OCI-LY3 (cell line): ENCODE data around the gene GNB1.

Experiments
- H2AFZ ChIP-seq: fragments of 200-600, 300-600 bp; shearing (Covaris generic); 2 replicates; pipeline ENCODE4 v1.6.0; 2014; ENCODE audit warnings: antibody characterized with exemption, low read depth, low read length
- H3K27ac ChIP-seq: fragments of 200-600, 300-600 bp; sonication (generic); 2 replicates; pipeline ENCODE4 v1.5.1; 2014; ENCODE audit warnings: mild to moderate bottlenecking, low read length, moderate library complexity, mixed read lengths
- H3K27me3 ChIP-seq: fragments of 200-600, 300-600 bp; sonication (generic); 2 replicates; pipeline ENCODE4 v1.6.1; 2014; ENCODE audit warnings: low read depth, low read length, mixed read lengths
- H3K36me3 ChIP-seq: fragments of 200-600, 300-600 bp; sonication (generic); replicated peaks from 2 replicates; pipeline ENCODE3; 2014; ENCODE audit warnings: low read depth, low read length, mixed read lengths
- H3K4me1 ChIP-seq: fragments of 300-600, 200-600 bp; sonication (generic); 2 replicates; pipeline ENCODE4 v1.6.1; 2014; ENCODE audit warnings: low read length, mixed read lengths
- H3K4me2 ChIP-seq: fragments of 200-600, 300-600 bp; sonication (generic); 2 replicates; pipeline ENCODE4 v1.6.1; 2014; ENCODE audit warnings: low read length, mixed read lengths
- H3K4me3 ChIP-seq: fragments of 300-600, 200-600 bp; sonication (generic); 2 replicates; pipeline ENCODE4 v1.5.1; 2014; ENCODE audit warnings: antibody characterized with exemption, mild to moderate bottlenecking, low read length, moderate library complexity
- H3K79me2 ChIP-seq: fragments of 300-600, 200-600 bp; shearing (Covaris generic); 2 replicates; pipeline ENCODE4 v1.6.1; 2014; ENCODE audit warnings: mild to moderate bottlenecking, low read length, mixed read lengths
- H3K9ac ChIP-seq: fragments of 300-600, 200-600 bp; shearing (Covaris generic); 2 replicates; pipeline ENCODE4 v1.6.0; 2014; ENCODE audit warnings: mild to moderate bottlenecking, low read length, moderate library complexity
- H3K9me3 ChIP-seq: fragments of 200-600, 300-600 bp; shearing (Covaris generic); 2 replicates; pipeline ENCODE4 v1.6.1; 2014; ENCODE audit warnings: low read length, mixed read lengths; ENCODE audit not compliant: insufficient read depth
- H4K20me1 ChIP-seq: fragments of 200-600, 300-600 bp; sonication (generic); 2 replicates; pipeline ENCODE4 v1.6.1; 2016; ENCODE audit warnings: low read length, mixed read lengths; ENCODE audit not compliant: insufficient read depth
- EZH2phosphoT487 ChIP-seq: fragments of 200-600 bp; shearing (Covaris generic); IDR thresholded peaks from 2 replicates; pipeline ENCODE4 v1.6.1; 2018; ENCODE audit warnings: antibody characterized with exemption, mixed run types, low read depth
- TF ChIP-seq, protein P1 (sequence below): fragments of 200-600, 300-600 bp; sonication (generic); IDR thresholded peaks from 2 replicates; pipeline ENCODE4 v1.5.1; 2014; ENCODE audit warnings: antibody characterized with exemption, low read length, low read depth

GNB1 gene

GRCh38 chr1:1819762-1820161 lies 71.1 kb downstream of the GNB1 start:
- TF ChIP-seq EZH2phosphoT487, result no peak
- TF ChIP-seq, protein P1, sequence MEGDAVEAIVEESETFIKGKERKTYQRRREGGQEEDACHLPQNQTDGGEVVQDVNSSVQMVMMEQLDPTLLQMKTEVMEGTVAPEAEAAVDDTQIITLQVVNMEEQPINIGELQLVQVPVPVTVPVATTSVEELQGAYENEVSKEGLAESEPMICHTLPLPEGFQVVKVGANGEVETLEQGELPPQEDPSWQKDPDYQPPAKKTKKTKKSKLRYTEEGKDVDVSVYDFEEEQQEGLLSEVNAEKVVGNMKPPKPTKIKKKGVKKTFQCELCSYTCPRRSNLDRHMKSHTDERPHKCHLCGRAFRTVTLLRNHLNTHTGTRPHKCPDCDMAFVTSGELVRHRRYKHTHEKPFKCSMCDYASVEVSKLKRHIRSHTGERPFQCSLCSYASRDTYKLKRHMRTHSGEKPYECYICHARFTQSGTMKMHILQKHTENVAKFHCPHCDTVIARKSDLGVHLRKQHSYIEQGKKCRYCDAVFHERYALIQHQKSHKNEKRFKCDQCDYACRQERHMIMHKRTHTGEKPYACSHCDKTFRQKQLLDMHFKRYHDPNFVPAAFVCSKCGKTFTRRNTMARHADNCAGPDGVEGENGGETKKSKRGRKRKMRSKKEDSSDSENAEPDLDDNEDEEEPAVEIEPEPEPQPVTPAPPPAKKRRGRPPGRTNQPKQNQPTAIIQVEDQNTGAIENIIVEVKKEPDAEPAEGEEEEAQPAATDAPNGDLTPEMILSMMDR, result no peak
- Histone ChIP-seq H4K20me1 (peaks cover 8% of the 10 kb centered on the region; the same call in 1 of the 2 replicates), H3K9me3 (no peaks in the 10 kb centered on the region), H3K27me3 (no peaks in the 10 kb centered on the region), H3K9ac (no peak overlapping the region), H2AFZ (no peak overlapping the region), H3K4me2 (no peak overlapping the region), H3K4me3 (no peak overlapping the region), H3K27ac (no peak overlapping the region), H3K79me2 (peaks cover 58% of the 10 kb centered on the region), H3K36me3 (peaks cover 47% of the 10 kb centered on the region), H3K4me1 (no peaks in the 10 kb centered on the region)

- Histone ChIP-seq H3K9ac (no peak overlapping the region), H3K4me1 (no peaks in the 10 kb centered on the region), H3K27me3 (no peaks in the 10 kb centered on the region), H3K4me2 (no peak overlapping the region), H3K27ac (no peak overlapping the region), H3K9me3 (no peaks in the 10 kb centered on the region), H3K4me3 (no peak overlapping the region), H4K20me1 (peaks cover 5% of the 10 kb centered on the region; the same call in 1 of the 2 replicates), H2AFZ (no peak overlapping the region), H3K36me3 (peaks cover 44% of the 10 kb centered on the region), H3K79me2 (peaks cover 42% of the 10 kb centered on the region)
- no peak for TF ChIP-seq EZH2phosphoT487
- TF ChIP-seq, protein P1, result no peak
Observed at GRCh38 chr1:1817221-1817620, 73.7 kb downstream of the GNB1 start.

DNA sequence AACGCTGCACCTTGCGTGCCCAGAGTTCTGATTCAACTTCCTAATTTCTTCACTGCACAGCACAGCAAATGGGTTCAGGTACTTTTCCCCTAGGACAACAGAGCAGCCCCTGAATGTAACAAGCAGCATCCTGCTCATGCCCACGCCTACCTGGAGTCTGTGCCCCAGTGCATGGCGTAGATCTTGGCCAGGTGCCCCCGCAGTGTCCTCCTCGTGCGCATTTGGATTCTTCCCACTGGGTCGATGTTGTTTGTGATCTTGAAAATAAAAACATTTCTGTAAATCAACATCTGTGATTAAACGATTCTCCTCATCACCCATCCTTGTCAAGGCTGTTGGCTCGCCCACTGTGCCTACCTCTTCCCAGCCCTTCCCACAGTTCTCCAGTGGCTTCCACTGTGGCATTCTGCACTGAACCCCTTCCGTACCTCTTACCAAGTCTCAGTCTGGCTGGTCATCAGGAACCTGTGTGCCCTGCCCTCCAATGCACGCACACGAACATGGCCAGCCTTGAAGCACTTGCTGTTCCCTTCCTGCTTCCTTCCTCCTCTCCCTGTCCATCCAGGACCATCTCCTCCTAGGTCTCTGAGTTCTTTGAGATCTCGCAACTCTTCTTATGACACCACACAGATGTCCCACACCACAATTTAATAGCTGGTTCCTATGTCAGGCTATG lies 75.1 kb downstream of the GNB1 start:
- no peaks in the 10 kb centered on the region for H4K20me1 ChIP-seq
- no peak overlapping the region for H3K9ac ChIP-seq
- no peaks in the 10 kb centered on the region for H3K27me3 ChIP-seq
- no peak overlapping the region for H3K4me2 ChIP-seq
- peaks cover 29% of the 10 kb centered on the region for H3K79me2 ChIP-seq
- TF ChIP-seq, protein P1, result no peak
- TF ChIP-seq EZH2phosphoT487, result no peak
- no peak overlapping the region for H3K27ac ChIP-seq
- no peaks in the 10 kb centered on the region for H3K4me1 ChIP-seq
- H2AFZ ChIP-seq, result no peak overlapping the region
- peaks cover 36% of the 10 kb centered on the region for H3K36me3 ChIP-seq
- H3K9me3 ChIP-seq, result no peaks in the 10 kb centered on the region
- no peak overlapping the region for H3K4me3 ChIP-seq

- peaks cover 18% of the 10 kb centered on the region for H3K79me2 ChIP-seq
- H3K4me1 ChIP-seq, result no peaks in the 10 kb centered on the region
- H3K27ac ChIP-seq, result no peak overlapping the region
- no peak overlapping the region for H3K9ac ChIP-seq
- H3K9me3 ChIP-seq, result no peaks in the 10 kb centered on the region
- TF ChIP-seq EZH2phosphoT487, result no peak
- TF ChIP-seq, protein P1, result no peak
- H3K36me3 ChIP-seq, result peaks cover 28% of the 10 kb centered on the region
- H3K4me3 ChIP-seq, result no peak overlapping the region
- H3K4me2 ChIP-seq, result no peak overlapping the region
- 0 out of 2 replicates have a peak, but pooled peaks cover 5% of the 10 kb centered on the region for H4K20me1 ChIP-seq
- no peak overlapping the region for H2AFZ ChIP-seq
- H3K27me3 ChIP-seq, result no peaks in the 10 kb centered on the region
Observed at GRCh38 chr1:1809489-1809888, 81.4 kb downstream of the GNB1 start.
